Karpas-422 (cell line): Measurements from ENCODE around the gene CFDP1. TPM values are rescaled to one million over a fixed set of nuclear protein-coding genes. Genes with fewer than 3 reads are reported as not detected.
"Not testable (repeated sequence)": the region's sequence is repeated elsewhere in the genome, so short reads cannot be mapped to it uniquely, and the experiment has no call there.

Experiments
- DNase-seq: peaks from one replicate; pipeline ENCODE4 v3.0.0-alpha.2; 2015
- H2AFZ ChIP-seq: fragments of 200-600 bp; sonication (generic); 2 replicates; pipeline ENCODE4 v1.6.1; 2014; ENCODE audit warnings: antibody characterized with exemption, low read length, mixed read lengths
- H3K27ac ChIP-seq: fragments of 200-600 bp; sonication (generic); 2 replicates; pipeline ENCODE4 v1.5.1; 2014; ENCODE audit warnings: mild to moderate bottlenecking, low read length, moderate library complexity
- H3K27me3 ChIP-seq: fragments of 200-600 bp; sonication (generic); 2 replicates; pipeline ENCODE4 v1.6.1; 2014; ENCODE audit warnings: low read length, mixed read lengths
- H3K36me3 ChIP-seq: fragments of 200-600 bp; sonication (generic); 2 replicates; pipeline ENCODE4 v1.6.1; 2014; ENCODE audit warnings: low read length, mixed read lengths; ENCODE audit not compliant: insufficient read depth
- H3K4me1 ChIP-seq: fragments of 200-600 bp; sonication (generic); 2 replicates; pipeline ENCODE4 v1.6.1; 2014; ENCODE audit warnings: mild to moderate bottlenecking, low read length, mixed read lengths
- H3K4me2 ChIP-seq: fragments of 200-600 bp; sonication (generic); 2 replicates; pipeline ENCODE4 v1.6.1; 2014; ENCODE audit warnings: low read length, low read depth, mild to moderate bottlenecking; ENCODE audit not compliant: poor library complexity, severe bottlenecking
- H3K4me3 ChIP-seq: fragments of 200-600 bp; sonication (generic); 2 replicates; pipeline ENCODE4 v1.5.1; 2014; ENCODE audit warnings: mild to moderate bottlenecking, antibody characterized with exemption, low read length, mixed read lengths
- H3K79me2 ChIP-seq: fragments of 200-600 bp; sonication (generic); 2 replicates; pipeline ENCODE4 v1.6.1; 2014; ENCODE audit warnings: mild to moderate bottlenecking, low read length, mixed read lengths
- H3K9ac ChIP-seq: fragments of 200-600 bp; sonication (generic); 2 replicates; pipeline ENCODE4 v1.6.0; 2014; ENCODE audit warnings: low read length
- H3K9me2 ChIP-seq: fragments of 200-600 bp; sonication (generic), shearing (Covaris generic); replicated peaks from 2 replicates; pipeline ENCODE4 v1.6.0; 2014; ENCODE audit warnings: mild to moderate bottlenecking, low read length, moderate library complexity; ENCODE audit not compliant: insufficient read depth
- H3K9me3 ChIP-seq: fragments of 300-700, 200-600 bp; sonication (generic); 2 replicates; pipeline ENCODE4 v1.6.1; 2014; ENCODE audit warnings: low read length, mixed read lengths
- H4K20me1 ChIP-seq: fragments of 200-600 bp; sonication (generic); 2 replicates; pipeline ENCODE4 v1.6.1; 2014; ENCODE audit warnings: mild to moderate bottlenecking, antibody characterized with exemption, low read length, low read depth; ENCODE audit not compliant: insufficient read depth
- total RNA-seq: library from RNA; depleted of rRNA; stranded (reverse); fragments of >200 nt; shearing (Covaris generic); gene quantifications from 2 replicates; pipeline ENCODE4 v1.2.3, GENCODE V29; 2014; ENCODE audit warnings: low replicate concordance

CFDP1 gene
- total RNA-seq, 1 experiment from 2014 or later = 33.5 TPM

DNA sequence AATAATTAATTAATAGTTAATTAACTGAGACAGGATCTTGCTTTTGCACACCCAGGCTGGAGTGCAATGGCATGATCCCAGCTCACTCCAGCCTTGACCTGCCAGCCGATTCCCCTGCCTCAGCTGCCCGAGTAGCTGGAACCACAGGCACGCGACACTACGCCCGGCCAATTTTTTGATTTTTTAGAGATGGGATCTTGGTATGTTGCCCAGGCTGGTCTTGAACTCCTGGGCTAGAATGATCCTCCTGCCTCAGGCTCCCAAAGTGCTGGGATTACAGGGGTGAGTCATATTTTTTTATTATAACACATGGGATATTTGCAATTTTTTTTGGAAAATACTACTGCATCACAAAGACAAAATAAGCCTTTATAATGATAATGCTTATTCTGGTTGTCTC is 151.5 kb downstream of the CFDP1 start:
- H3K36me3 ChIP-seq = no peaks in the 10 kb centered on the region; the same call in 1 of the 2 replicates
- H3K4me3 ChIP-seq = no peak overlapping the region
- H3K9me3 ChIP-seq = no peaks in the 10 kb centered on the region
- H3K4me1 ChIP-seq = peaks cover 23% of the 10 kb centered on the region
- H3K9ac ChIP-seq = no peak overlapping the region
- H2AFZ ChIP-seq = no peak overlapping the region
- no peak for DNase-seq
- no peak overlapping the region for H3K4me2 ChIP-seq
- no peak overlapping the region for H3K27ac ChIP-seq
- H3K9me2 ChIP-seq = no peaks in the 10 kb centered on the region
- no peaks in the 10 kb centered on the region for H3K27me3 ChIP-seq
- H3K79me2 ChIP-seq = no peaks in the 10 kb centered on the region
- H4K20me1 ChIP-seq = no peaks in the 10 kb centered on the region

DNA sequence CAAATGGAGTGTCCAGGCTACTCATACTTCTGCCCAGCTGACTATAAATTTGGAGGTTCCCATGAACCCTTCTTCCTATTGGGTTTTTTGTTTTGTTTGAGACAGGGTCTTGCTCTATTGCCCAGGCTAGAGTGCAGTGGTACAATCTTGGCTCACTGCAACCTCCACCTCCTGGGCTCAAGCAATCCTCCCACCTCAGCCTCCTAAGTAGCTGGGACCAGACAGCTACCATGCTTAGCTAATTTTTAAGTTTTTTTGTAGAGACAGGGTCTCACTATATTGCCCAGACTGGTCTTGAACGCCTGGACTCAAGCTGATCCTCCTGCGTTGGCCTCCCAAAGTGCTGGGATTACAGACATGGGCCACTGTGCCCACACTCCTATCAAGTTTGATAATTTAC is 152.3 kb downstream of the CFDP1 start:
- H3K9me3 ChIP-seq, H3K9ac ChIP-seq, H3K27me3 ChIP-seq, H4K20me1 ChIP-seq, H3K4me3 ChIP-seq, H3K27ac ChIP-seq, H3K79me2 ChIP-seq, H3K4me2 ChIP-seq, H3K9me2 ChIP-seq, H3K36me3 ChIP-seq, H2AFZ ChIP-seq, DNase-seq: not testable (repeated sequence)
- H3K4me1 ChIP-seq = peaks cover 15% of the 10 kb centered on the region

DNA sequence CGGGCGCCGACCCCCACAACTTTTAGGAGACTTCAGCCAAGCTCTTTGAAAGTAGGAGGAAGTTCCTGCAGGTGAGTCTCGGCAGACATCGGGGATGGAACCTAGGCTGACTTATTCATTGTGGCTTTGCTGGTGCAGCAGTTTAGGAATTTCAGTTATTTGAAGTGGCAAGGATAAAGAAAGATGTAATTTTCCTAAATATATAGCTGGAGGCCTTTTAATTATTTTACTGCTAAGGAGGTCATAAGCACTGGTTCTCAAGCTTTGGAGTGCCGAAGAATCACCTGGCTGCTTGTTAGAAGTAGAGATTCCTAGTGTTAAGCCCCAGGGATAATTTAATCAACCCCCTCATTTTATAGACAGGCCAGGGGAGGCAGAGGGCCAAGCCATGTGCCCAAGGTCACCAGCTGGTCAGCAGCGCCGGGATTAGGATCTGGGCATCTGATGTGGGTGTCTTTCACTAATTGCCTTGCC is 152.9 kb downstream of the CFDP1 start:
- peaks cover 14% of the 10 kb centered on the region for H3K4me1 ChIP-seq
- H3K79me2 ChIP-seq = no peaks in the 10 kb centered on the region
- H3K9ac ChIP-seq = no peak overlapping the region
- no peak overlapping the region for H3K4me2 ChIP-seq
- H3K27ac ChIP-seq = no peak overlapping the region
- no peak overlapping the region for H2AFZ ChIP-seq
- no peaks in the 10 kb centered on the region for H4K20me1 ChIP-seq
- H3K27me3 ChIP-seq = no peaks in the 10 kb centered on the region
- H3K9me2 ChIP-seq = no peaks in the 10 kb centered on the region
- H3K36me3 ChIP-seq = no peaks in the 10 kb centered on the region; the same call in 1 of the 2 replicates
- no peak overlapping the region for H3K4me3 ChIP-seq
- no peaks in the 10 kb centered on the region for H3K9me3 ChIP-seq
- DNase-seq = no peak

DNA sequence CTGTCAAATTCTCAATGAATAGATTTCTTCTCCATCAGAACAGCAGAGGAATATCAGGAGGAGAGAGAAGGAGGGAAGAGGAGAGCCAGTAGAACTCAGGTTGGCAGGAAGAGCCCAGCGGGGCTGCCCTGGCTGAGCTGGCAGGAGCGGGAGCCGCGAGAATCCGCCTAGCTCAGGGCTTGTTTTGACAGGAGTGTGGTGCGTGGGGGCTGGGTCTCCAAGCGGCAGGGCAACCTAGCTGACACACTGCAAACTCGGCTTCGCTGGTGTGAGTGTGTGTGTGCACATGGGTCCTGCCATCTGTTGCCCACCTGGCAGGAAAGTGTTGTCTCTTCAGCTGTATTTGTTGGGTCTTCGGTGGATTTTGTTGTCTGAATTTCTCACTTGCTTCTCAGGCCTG is 154.0 kb downstream of the CFDP1 start:
- H2AFZ ChIP-seq = no peak overlapping the region
- DNase-seq = no peak
- no peak overlapping the region for H3K27ac ChIP-seq
- H3K4me3 ChIP-seq = no peak overlapping the region
- H3K9ac ChIP-seq = no peak overlapping the region
- no peaks in the 10 kb centered on the region; the same call in 1 of the 2 replicates for H3K36me3 ChIP-seq
- H3K27me3 ChIP-seq = no peaks in the 10 kb centered on the region
- H3K9me2 ChIP-seq = no peaks in the 10 kb centered on the region
- no peak overlapping the region for H3K4me2 ChIP-seq
- no peaks in the 10 kb centered on the region for H3K79me2 ChIP-seq
- no peaks in the 10 kb centered on the region for H4K20me1 ChIP-seq
- no peaks in the 10 kb centered on the region for H3K9me3 ChIP-seq
- peaks cover 8% of the 10 kb centered on the region for H3K4me1 ChIP-seq

DNA sequence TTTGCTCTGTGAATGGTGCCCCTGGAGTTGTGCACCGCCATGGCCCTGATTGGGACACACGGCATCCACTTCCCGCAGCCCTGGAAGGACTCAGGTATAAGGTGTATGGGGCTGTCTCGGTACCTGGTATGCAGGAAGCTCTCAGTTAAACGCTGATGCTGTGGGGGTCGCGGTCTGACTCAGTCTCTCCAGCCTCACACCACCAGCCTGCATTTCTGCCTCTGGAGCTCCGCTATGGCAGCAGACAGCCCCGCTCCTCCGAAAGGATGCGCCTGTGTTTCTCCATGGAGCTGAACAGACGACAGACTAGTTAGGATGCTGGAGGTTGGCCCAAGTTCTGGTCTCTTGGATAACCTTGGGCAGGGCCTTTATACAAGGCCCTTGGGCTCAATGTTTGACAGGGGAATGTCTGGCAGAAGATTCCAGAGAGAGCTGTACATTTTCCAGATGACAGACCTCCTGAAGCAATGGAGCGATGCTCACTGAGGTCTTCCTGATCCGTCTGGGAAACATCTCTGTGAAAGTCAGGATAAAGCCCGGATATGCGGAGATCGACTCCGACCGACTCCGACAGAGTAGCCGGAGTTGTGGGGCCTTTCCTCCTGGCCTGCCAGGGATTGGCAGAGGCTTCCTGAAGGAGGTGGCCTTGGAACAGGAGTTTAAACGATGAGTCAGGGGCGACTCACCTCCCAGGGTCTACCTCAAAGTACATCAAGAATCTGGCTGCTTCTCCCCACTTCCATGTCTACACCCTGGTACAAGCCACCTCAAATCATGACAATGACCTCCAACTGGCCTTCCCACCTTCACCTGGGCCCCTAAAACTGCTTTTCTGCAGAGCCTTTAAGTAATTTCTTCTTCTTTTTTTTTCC is 160.0 kb downstream of the CFDP1 start:
- Histone ChIP-seq H3K4me1 (peaks cover 7% of the 10 kb centered on the region), H4K20me1 (no peaks in the 10 kb centered on the region), H3K36me3 (no peaks in the 10 kb centered on the region), H3K79me2 (no peaks in the 10 kb centered on the region), H3K4me3 (no peak overlapping the region), H3K4me2 (no peak overlapping the region), H3K27me3 (no peaks in the 10 kb centered on the region), H2AFZ (no peak overlapping the region), H3K9me3 (no peaks in the 10 kb centered on the region), H3K9me2 (no peaks in the 10 kb centered on the region), H3K27ac (no peak overlapping the region), H3K9ac (no peak overlapping the region)
- no peak for DNase-seq

DNA sequence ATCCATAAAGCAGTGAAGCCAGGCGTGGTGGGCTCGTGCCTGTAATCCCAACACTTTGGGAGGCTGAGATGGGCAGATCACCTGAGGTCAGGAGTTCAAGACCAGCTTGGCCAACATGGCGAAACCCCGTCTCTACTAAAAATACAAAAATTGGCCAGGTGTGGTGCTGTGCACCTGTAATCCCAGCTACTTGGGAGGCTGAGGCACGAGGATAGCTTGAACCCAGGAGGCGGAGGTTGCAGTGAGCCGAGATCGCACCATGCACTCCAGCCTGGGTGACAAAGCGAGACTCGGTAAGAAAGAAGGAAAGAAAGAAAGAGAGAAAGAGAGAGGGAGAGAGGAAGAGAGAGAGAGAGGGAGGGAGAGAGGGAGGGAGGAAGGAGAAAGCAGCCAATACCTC is 160.7 kb downstream of the CFDP1 start:
- H3K9me3 ChIP-seq, H3K9me2 ChIP-seq, H3K9ac ChIP-seq, DNase-seq, H3K4me2 ChIP-seq, H3K27ac ChIP-seq, H4K20me1 ChIP-seq, H2AFZ ChIP-seq, H3K27me3 ChIP-seq, H3K36me3 ChIP-seq, H3K4me3 ChIP-seq, H3K4me1 ChIP-seq, H3K79me2 ChIP-seq: not testable (repeated sequence)

DNA sequence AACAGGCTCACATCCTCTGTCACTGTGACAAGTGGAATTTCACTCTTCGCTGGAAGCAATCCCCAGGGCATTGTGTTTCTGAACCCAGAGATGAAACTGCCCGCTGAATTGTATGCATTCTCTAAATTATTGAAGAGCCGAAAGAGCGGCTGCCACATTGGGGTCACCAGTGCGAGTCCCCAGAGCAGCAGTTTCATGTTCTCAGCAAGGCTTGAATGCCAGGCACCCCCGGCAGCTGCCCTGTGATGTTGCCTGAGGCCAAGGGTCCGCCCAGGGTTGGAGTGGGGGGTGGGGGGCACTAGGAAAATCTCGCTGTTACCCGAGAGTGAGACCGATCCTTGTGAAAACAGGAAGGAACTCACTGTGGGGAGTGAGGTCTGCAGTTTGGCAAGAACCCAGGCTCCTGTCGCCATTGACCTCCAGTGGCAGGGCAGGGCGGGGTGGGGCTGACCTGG is 161.2 kb downstream of the CFDP1 start:
- Histone ChIP-seq H4K20me1 (no peaks in the 10 kb centered on the region), H3K4me2 (no peak overlapping the region), H3K27ac (no peak overlapping the region), H3K4me1 (peaks cover 7% of the 10 kb centered on the region), H3K79me2 (no peaks in the 10 kb centered on the region), H3K9me3 (no peaks in the 10 kb centered on the region), H3K4me3 (no peak overlapping the region), H3K9me2 (no peaks in the 10 kb centered on the region), H3K27me3 (no peaks in the 10 kb centered on the region), H3K9ac (no peak overlapping the region), H2AFZ (no peak overlapping the region), H3K36me3 (no peaks in the 10 kb centered on the region)
- no peak for DNase-seq

DNA sequence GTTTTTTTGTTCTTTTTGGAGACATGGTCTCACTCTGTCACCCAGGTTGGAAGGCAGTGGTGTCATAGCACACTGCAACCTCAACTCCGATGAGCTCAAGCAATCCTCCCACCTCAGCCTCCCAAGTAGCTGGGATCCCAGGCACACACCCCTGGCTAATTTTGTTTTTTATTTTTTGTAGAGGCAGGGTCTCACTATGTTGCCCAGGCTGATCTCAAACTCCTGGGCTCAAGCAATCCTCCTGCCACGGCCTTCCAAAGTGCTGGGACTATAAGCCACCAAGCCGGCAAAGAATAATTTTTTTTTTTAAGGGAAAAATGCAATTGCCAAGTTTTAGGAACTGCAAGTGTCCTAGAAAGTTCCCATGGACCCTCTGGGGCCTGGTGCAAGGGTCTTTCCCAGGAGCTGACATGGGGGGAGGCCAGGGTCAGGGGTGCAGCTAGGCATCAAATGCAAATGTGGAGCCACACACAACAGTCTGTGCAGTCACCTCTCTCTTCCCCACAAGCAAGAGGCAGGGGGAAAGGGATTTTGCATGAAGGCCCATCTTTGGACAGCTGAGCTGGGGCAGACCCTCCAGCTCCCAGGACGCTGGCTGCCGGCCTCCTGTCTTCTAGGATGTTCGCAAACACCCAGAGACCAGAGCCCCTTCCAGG is 161.7 kb downstream of the CFDP1 start:
- no peak for DNase-seq
- Histone ChIP-seq H3K9me3 (no peaks in the 10 kb centered on the region), H3K9ac (no peak overlapping the region), H3K27me3 (no peaks in the 10 kb centered on the region), H3K27ac (no peak overlapping the region), H3K4me1 (peaks cover 8% of the 10 kb centered on the region), H3K9me2 (no peaks in the 10 kb centered on the region), H3K79me2 (no peaks in the 10 kb centered on the region), H3K4me3 (no peak overlapping the region), H4K20me1 (no peaks in the 10 kb centered on the region), H3K36me3 (no peaks in the 10 kb centered on the region), H3K4me2 (no peak overlapping the region), H2AFZ (no peak overlapping the region)
